Adrenal gland (tissue), 5 donors: ENCODE results near the gene NUMA1.

Experiments
- CTCF ChIP-seq, 6 experiments: fragments of 450-650 bp in 4 of 6; fragments of 200-600 bp in 2 of 6; sonication (generic) in 1 of 6; IDR thresholded peaks; 1 replicate in 5 of 6; 2 replicates in 1 of 6; pipeline versions ENCODE4 v1.5.1 to v1.8.0; 2016 to 2021; ENCODE audit warnings: antibody characterized with exemption in 6 of 6, mild to moderate bottlenecking in 2 of 6, moderate library complexity in 1 of 6
- POLR2A ChIP-seq, 2 donors: fragments of 450-650 bp; IDR thresholded peaks; one replicate each; pipeline ENCODE4 v1.6.1; 2017; ENCODE audit warnings: antibody characterized with exemption in 2 of 2, mild to moderate bottlenecking in 2 of 2, moderate library complexity in 1 of 2
- donor health status: DM: no; HTN: no; CAD: no.

DNA sequence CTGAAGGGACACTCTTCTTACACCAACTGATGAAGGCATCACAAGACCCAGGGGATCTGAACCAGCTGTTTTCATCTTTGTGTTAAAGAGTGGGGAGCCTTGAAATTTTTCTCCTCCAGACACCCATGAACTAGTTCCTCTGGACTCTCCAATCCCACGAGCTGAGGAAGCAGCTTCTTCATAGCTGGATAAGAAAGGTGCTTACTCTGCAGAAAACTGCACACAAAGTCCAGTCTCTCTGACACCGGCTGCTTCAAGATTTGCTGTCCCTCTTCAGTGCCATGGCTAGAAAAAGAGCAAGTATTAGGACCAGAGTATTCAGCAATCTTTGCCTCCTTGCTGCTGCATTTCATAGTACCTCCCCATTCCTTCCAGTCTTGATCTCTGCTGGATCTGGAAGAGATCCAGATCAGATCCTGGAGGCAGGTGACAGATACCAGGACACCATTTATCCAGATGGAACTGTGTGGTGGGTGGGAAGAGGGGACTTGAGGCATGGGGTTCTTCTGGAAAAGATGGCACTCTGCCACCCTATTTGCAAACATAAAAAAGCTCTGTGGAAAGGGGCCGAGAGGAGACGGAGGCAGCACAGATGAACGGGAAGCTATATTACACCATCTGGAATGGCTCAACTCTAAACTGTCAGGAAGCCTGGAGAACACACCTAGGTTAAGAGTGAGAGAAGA lies 56.1 kb downstream of the NUMA1 start:
- TF ChIP-seq CTCF (IDR thresholded peaks at IDR 0.05), result no peak
- no peak for TF ChIP-seq POLR2A (IDR thresholded peaks at IDR 0.05)
